ENCODE measurements around the gene ZNRF2.

GRCh38 chr7:30309302-30309701 lies 24.9 kb downstream of the ZNRF2 start:
- no peak for TF ChIP-seq CTCF (IDR thresholded peaks at IDR 0.05)
- TF ChIP-seq SIN3A (IDR thresholded peaks at IDR 0.05; ENCODE audit: borderline replicate concordance, insufficient read depth, low read depth, low read length): no peak
- TF ChIP-seq POLR2AphosphoS5 (IDR thresholded peaks at IDR 0.05; ENCODE audit: low read depth, low read length): no peak

Measured in Panc1 (cell line).